Esophagus squamous epithelium (tissue), 4 donors: Measurements from ENCODE around the gene NKIRAS1.

ENCODE experiments used
- POLR2A ChIP-seq, 4 donors: fragments of 450-650 bp; IDR thresholded peaks; one replicate each; pipeline ENCODE4 v1.6.1; 2017; ENCODE audit warnings: antibody characterized with exemption in 4 of 4, mild to moderate bottlenecking in 4 of 4, moderate library complexity in 3 of 4
- TF ChIP-seq, protein P1 (sequence below), 6 experiments: fragments of 450-650 bp in 4 of 6; fragments of 200-600 bp in 2 of 6; sonication (generic) in 2 of 6; IDR thresholded peaks; one replicate each; pipeline ENCODE4 v1.5.1; 2016 to 2019; ENCODE audit warnings: antibody characterized with exemption in 6 of 6, mild to moderate bottlenecking in 4 of 6, moderate library complexity in 4 of 6

DNA sequence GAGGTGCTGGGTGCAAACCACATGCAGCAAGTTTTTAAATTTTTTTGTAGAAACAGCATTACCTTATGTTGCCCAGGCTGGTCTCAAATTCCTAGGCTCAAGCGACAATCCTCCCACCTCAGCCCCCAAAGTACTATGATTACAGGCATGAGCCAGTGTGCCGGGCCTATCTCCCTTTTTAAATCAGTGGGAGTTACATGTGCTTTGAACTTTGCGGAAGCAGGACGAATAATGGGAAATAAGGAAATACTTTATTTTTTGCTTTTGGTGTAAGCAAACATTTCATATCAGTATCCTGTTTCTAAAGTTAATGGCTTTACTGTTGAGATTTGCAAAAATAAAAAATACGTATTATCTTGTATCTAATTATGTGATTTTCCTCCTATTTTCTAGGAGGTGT, 37.4 kb upstream of the NKIRAS1 start:
- TF ChIP-seq, protein P1, sequence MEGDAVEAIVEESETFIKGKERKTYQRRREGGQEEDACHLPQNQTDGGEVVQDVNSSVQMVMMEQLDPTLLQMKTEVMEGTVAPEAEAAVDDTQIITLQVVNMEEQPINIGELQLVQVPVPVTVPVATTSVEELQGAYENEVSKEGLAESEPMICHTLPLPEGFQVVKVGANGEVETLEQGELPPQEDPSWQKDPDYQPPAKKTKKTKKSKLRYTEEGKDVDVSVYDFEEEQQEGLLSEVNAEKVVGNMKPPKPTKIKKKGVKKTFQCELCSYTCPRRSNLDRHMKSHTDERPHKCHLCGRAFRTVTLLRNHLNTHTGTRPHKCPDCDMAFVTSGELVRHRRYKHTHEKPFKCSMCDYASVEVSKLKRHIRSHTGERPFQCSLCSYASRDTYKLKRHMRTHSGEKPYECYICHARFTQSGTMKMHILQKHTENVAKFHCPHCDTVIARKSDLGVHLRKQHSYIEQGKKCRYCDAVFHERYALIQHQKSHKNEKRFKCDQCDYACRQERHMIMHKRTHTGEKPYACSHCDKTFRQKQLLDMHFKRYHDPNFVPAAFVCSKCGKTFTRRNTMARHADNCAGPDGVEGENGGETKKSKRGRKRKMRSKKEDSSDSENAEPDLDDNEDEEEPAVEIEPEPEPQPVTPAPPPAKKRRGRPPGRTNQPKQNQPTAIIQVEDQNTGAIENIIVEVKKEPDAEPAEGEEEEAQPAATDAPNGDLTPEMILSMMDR (IDR thresholded peaks at IDR 0.05): no peak
- TF ChIP-seq POLR2A (IDR thresholded peaks at IDR 0.05): no peak
